Loucy (cell line): Measurements from ENCODE around the gene DYRK4.
"Not testable (repeated sequence)": the region's sequence is repeated elsewhere in the genome, so short reads cannot be mapped to it uniquely, and the experiment has no call there.

ENCODE experiments used
- H2AFZ ChIP-seq: fragments of 200-600 bp; sonication (generic); 2 replicates; pipeline ENCODE4 v1.6.0; 2016; ENCODE audit warnings: antibody characterized with exemption, mild to moderate bottlenecking, low read length, moderate library complexity
- H3F3A ChIP-seq: fragments of 200-600 bp; 2 replicates; pipeline ENCODE4 v1.6.0; 2016; ENCODE audit warnings: antibody characterized with exemption, low read depth, mild to moderate bottlenecking
- H3K27me3 ChIP-seq: fragments of 200-600 bp; sonication (generic); 2 replicates; pipeline ENCODE4 v1.6.1; 2014; ENCODE audit warnings: low read length, mild to moderate bottlenecking; ENCODE audit not compliant: insufficient read depth, poor library complexity, severe bottlenecking
- H3K36me3 ChIP-seq: fragments of 200-600 bp; sonication (generic); 2 replicates; pipeline ENCODE4 v1.6.1; 2016; ENCODE audit warnings: low read length; ENCODE audit not compliant: insufficient read depth
- H3K4me1 ChIP-seq: fragments of 200-600 bp; sonication (generic); 2 replicates; pipeline ENCODE4 v1.5.1; 2014; ENCODE audit warnings: low read length, mild to moderate bottlenecking; ENCODE audit not compliant: insufficient read depth, poor library complexity, severe bottlenecking
- H3K4me2 ChIP-seq: fragments of 200-600 bp; sonication (generic); 2 replicates; pipeline ENCODE4 v1.6.0; 2014; ENCODE audit warnings: antibody characterized with exemption, low read length, low read depth, mild to moderate bottlenecking; ENCODE audit not compliant: poor library complexity, severe bottlenecking
- H3K4me3 ChIP-seq: fragments of 200-600 bp; sonication (generic); 2 replicates; pipeline ENCODE4 v1.5.1; 2014; ENCODE audit warnings: low read length, mild to moderate bottlenecking, mixed read lengths; ENCODE audit not compliant: poor library complexity, severe bottlenecking
- H3K79me2 ChIP-seq: fragments of 200-600 bp; sonication (generic); 2 replicates; pipeline ENCODE4 v1.6.1; 2014; ENCODE audit warnings: low read length; ENCODE audit not compliant: insufficient read depth
- H3K9ac ChIP-seq: fragments of 200-600 bp; sonication (generic); 2 replicates; pipeline ENCODE4 v1.6.0; 2014; ENCODE audit warnings: mild to moderate bottlenecking, low read depth, low read length, moderate library complexity; ENCODE audit not compliant: poor library complexity, severe bottlenecking
- H3K9me2 ChIP-seq: fragments of 200-600 bp; sonication (generic); replicated peaks from 2 replicates; pipeline ENCODE4 v1.6.1; 2016; ENCODE audit warnings: low read depth, low read length, mixed read lengths
- H3K9me3 ChIP-seq: fragments of 200-600 bp; sonication (generic); 2 replicates; pipeline ENCODE4 v1.6.1; 2014; ENCODE audit warnings: mild to moderate bottlenecking, antibody characterized with exemption, low read length, low read depth; ENCODE audit not compliant: insufficient read depth
- H4K20me1 ChIP-seq: fragments of 200-600 bp; sonication (generic); 2 replicates; pipeline ENCODE4 v1.6.0; 2014; ENCODE audit warnings: antibody characterized with exemption, low read length, mild to moderate bottlenecking; ENCODE audit not compliant: insufficient read depth, poor library complexity, severe bottlenecking
- CTCF ChIP-seq: fragments of 200-600 bp; sonication (generic); conservative IDR thresholded peaks from 2 replicates; pipeline ENCODE4 v1.5.1; 2014; ENCODE audit warnings: mild to moderate bottlenecking, antibody characterized with exemption, low read length
- EZH2phosphoT487 ChIP-seq: fragments of 200-600 bp; IDR thresholded peaks from 2 replicates; pipeline ENCODE4 v1.6.1; 2018; ENCODE audit warnings: antibody characterized with exemption, mild to moderate bottlenecking, moderate library complexity, borderline replicate concordance

DYRK4 gene

GRCh38 chr12:4562034-4562657 is at the start of gene DYRK4:
Gene DYRK4 (plus strand): TSS chr12:4562208. CDS start chr12:4562246, 38 bp downstream.
- peaks cover 3% of the 10 kb centered on the region for H3K4me1 ChIP-seq
- H3K9me3 ChIP-seq = no peaks in the 10 kb centered on the region
- H3K79me2 ChIP-seq = no peaks in the 10 kb centered on the region
- peaks cover 33% of the 10 kb centered on the region; the same call in 1 of the 2 replicates for H3K36me3 ChIP-seq
- H3K4me3 ChIP-seq = no peak within 1 kb of the TSS
- H3K27me3 ChIP-seq = no peaks in the 10 kb centered on the region
- no peaks in the 10 kb centered on the region for H4K20me1 ChIP-seq
- H2AFZ ChIP-seq = no peak within 1 kb of the TSS
- H3K4me2 ChIP-seq = no peak within 1 kb of the TSS
- no peaks in the 10 kb centered on the region; the same call in 1 of the 2 replicates for H3F3A ChIP-seq
- no peak for TF ChIP-seq CTCF
- no peak for TF ChIP-seq EZH2phosphoT487
- no peak within 1 kb of the TSS for H3K9ac ChIP-seq
- no peaks in the 10 kb centered on the region for H3K9me2 ChIP-seq

- Histone ChIP-seq H3K9me3 (no peaks in the 10 kb centered on the region), H2AFZ (no peak overlapping the region), H4K20me1 (no peaks in the 10 kb centered on the region), H3K27me3 (no peaks in the 10 kb centered on the region), H3K9ac (no peak overlapping the region), H3K4me3 (no peak overlapping the region), H3K36me3 (peaks cover 12% of the 10 kb centered on the region; the same call in 1 of the 2 replicates), H3K9me2 (no peaks in the 10 kb centered on the region), H3K4me2 (no peak overlapping the region), H3K4me1 (no peaks in the 10 kb centered on the region), H3K79me2 (no peaks in the 10 kb centered on the region), H3F3A (no peaks in the 10 kb centered on the region)
- TF ChIP-seq EZH2phosphoT487 (no peak), CTCF (no peak)
Measured at GRCh38 chr12:4518106-4518728, 43.8 kb upstream of the DYRK4 start.

- not testable (repeated sequence) for H3K4me3 ChIP-seq, H3F3A ChIP-seq, H3K9ac ChIP-seq, H3K9me3 ChIP-seq, H3K4me1 ChIP-seq, H4K20me1 ChIP-seq, H2AFZ ChIP-seq, H3K9me2 ChIP-seq, H3K27me3 ChIP-seq, H3K79me2 ChIP-seq, H3K4me2 ChIP-seq
- H3K36me3 ChIP-seq = peaks cover 12% of the 10 kb centered on the region; the same call in 1 of the 2 replicates
Measured at GRCh38 chr12:4523443-4523842, 38.6 kb upstream of the DYRK4 start.
